K562 (cell line): ENCODE data around the gene SNRNP70. TPM values are rescaled to one million over a fixed set of nuclear protein-coding genes. Genes with fewer than 3 reads are reported as not detected.

Experiments used
- ATF7 ChIP-seq: fragments of 450-650 bp; IDR thresholded peaks from 2 replicates; pipeline ENCODE4 v1.7.1; 2014; ENCODE audit warnings: mild to moderate bottlenecking, moderate library complexity
- CHCHD3 ChIP-seq: fragments of 250-450 bp; sonication (Bioruptor Pico); IDR thresholded peaks from 2 replicates; pipeline ENCODE4 v2.1.2; 2022; ENCODE audit warnings: mild to moderate bottlenecking
- ELF4 ChIP-seq: fragments of 450-650 bp; formaldehyde crosslinking; IDR thresholded peaks from 2 replicates; pipeline ENCODE4 v1.4.0; 2022; ENCODE audit warnings: missing genetic modification characterization
- ELK3 ChIP-seq: fragments of 450-650 bp; formaldehyde crosslinking; IDR thresholded peaks from 2 replicates; pipeline ENCODE4 v1.4.0; 2020; ENCODE audit warnings: mild to moderate bottlenecking
- PCBP1 ChIP-seq: fragments of 200-400 bp; formaldehyde crosslinking; IDR thresholded peaks from 2 replicates; pipeline ENCODE4 v1.6.1; 2018; ENCODE audit warnings: mild to moderate bottlenecking, low read depth, low read length; ENCODE audit not compliant: poor library complexity, severe bottlenecking
- PTBP1 ChIP-seq: fragments of 200-400 bp; formaldehyde crosslinking; IDR thresholded peaks from 2 replicates; pipeline ENCODE4 v1.6.1; 2017; ENCODE audit warnings: low read depth, low read length
- RNF219 ChIP-seq: fragments of 250-450 bp; sonication (Bioruptor Pico); IDR thresholded peaks from 2 replicates; pipeline ENCODE4 v1.5.0; 2022; ENCODE audit warnings: mild to moderate bottlenecking
- SIN3A ChIP-seq, 2 experiments: fragments of 150-350 bp in 1 of 2; IDR thresholded peaks; 2 replicates each; pipeline ENCODE4 v1.6.1; 2011 to 2016; ENCODE audit warnings: borderline replicate concordance in 2 of 2, low read depth in 2 of 2, low read length in 2 of 2, mild to moderate bottlenecking in 2 of 2, moderate library complexity in 2 of 2; ENCODE audit not compliant: control insufficient read depth in 1 of 2
- SOX6 ChIP-seq: fragments of 450-650 bp; IDR thresholded peaks from 2 replicates; pipeline ENCODE4 v1.6.1; 2014; ENCODE audit warnings: mild to moderate bottlenecking
- SREBF1 ChIP-seq: fragments of 150-350 bp; IDR thresholded peaks from 2 replicates; pipeline ENCODE4 v1.6.1; 2014; ENCODE audit warnings: antibody characterized with exemption, low read depth, low read length, borderline replicate concordance
- TFAP4 ChIP-seq: sonication (generic); formaldehyde crosslinking; IDR thresholded peaks from 2 replicates; pipeline ENCODE4 v1.8.0; 2022; ENCODE audit warnings: missing genetic modification reagents, mild to moderate bottlenecking, moderate library complexity, borderline replicate concordance
- ZNF197 ChIP-seq: fragments of 200-800 bp; sonication (Bioruptor generic); IDR thresholded peaks from 2 replicates; pipeline ENCODE4 v1.6.1; 2016; ENCODE audit warnings: low read depth, missing genetic modification characterization, missing compliant biosample characterization
- ZNF584 ChIP-seq: fragments of 200-800 bp; sonication (Bioruptor generic); IDR thresholded peaks from 2 replicates; pipeline ENCODE4 v1.6.1; 2016; ENCODE audit warnings: low read depth, mild to moderate bottlenecking, missing genetic modification characterization, missing compliant biosample characterization
- polyA plus RNA-seq, 8 experiments: library from polyadenylated mRNA; depleted of rRNA in 4 of 8; stranded (reverse) in 5 of 8; unstranded in 3 of 8; fragments of >200 nt; fragmentation: Nextera tagmentation in 2 of 8; fragmentation: Illumina TruSeq in 1 of 8; extraction: Ambion mirVana in 2 of 8; extraction: Trizol in 1 of 8; gene quantifications; 2 replicates each; pipeline versions ENCODE4 v1.2.1 to v1.2.3, GENCODE V29; 2011 to 2014; ENCODE audit warnings: inconsistent platforms in 1 of 8, missing spikeins in 1 of 8
- total RNA-seq, 7 experiments: library from RNA; depleted of rRNA in 6 of 7; stranded (reverse); fragments of >200 nt in 6 of 7; fragmentation: Illumina TruSeq in 2 of 7; extraction: Trizol in 2 of 7; gene quantifications; 2 replicates each; pipeline versions ENCODE4 v1.2.1 to v1.2.3, GENCODE V29; 2011 to 2021; ENCODE audit warnings: low replicate concordance in 1 of 7
- TF ChIP-seq, protein P1 (sequence below): fragments of 150-350 bp; conservative IDR thresholded peaks from 2 replicates; pipeline ENCODE4 v1.6.1; 2014; ENCODE audit warnings: low read length
- TF ChIP-seq, protein P2 (sequence below): fragments of 250-450 bp; sonication (Bioruptor Pico); IDR thresholded peaks from 2 replicates; pipeline ENCODE4 v1.5.0; 2021
- TF ChIP-seq, protein P3 (sequence below): fragments of 450-650 bp; IDR thresholded peaks from 2 replicates; pipeline ENCODE4 v1.6.1; 2016; ENCODE audit warnings: antibody characterized with exemption
- TF ChIP-seq, protein P4 (sequence below): sonication (generic); formaldehyde crosslinking; IDR thresholded peaks from 2 replicates; pipeline ENCODE4 v1.9.0; 2022; ENCODE audit warnings: mild to moderate bottlenecking, missing genetic modification reagents

The SNRNP70 gene
- total and polyA plus RNA-seq, 9 of the 15 experiments (the other 6 are each of a cell fraction or from before 2014, with no cell fraction given): 2.8 to 496 (median 136) TPM

DNA sequence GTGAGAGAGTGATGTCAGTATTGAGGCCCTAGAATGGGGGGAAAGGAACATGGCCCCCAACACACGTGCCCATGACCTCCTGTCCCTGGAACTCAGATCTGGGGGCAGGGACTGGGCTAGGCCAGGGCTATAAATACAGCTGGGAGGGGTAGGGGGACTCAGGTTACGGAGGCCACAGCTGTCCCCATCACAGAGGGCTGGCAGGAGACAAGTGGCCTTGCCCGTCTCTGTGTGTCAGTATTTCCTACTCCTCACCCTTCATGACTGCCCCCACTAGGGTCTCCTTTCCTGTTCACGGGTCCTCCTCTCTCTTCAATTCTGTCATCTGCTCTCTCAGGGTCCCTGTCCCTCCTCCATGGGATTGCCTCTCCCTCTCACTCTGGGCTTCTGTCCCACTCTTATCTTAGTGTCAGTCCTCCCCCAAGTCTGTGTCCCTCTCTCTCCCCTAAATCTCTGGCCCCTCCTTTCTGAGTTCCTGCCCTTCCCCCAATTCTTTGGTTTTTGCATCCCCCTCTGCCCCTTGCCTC is 70.6 kb downstream of the SNRNP70 start (continued):
- TF ChIP-seq SREBF1 (no peak), CHCHD3 (CRISPR knock-in tag) (no peak), PCBP1 (no peak), ELF4 (CRISPR knock-in tag) (peak; percentile 67; the same call in 1 of the 2 replicates), SIN3A (IDR thresholded peaks at IDR 0.05; ENCODE audit: borderline replicate concordance in 2 of 2, control insufficient read depth in 1 of 2, low read depth in 2 of 2, low read length in 2 of 2) (0 out of 4 replicates have a peak, but pooled peaks of 1 of the 2 experiments have one; percentile 10), ELK3 (CRISPR knock-in tag) (no peak), TFAP4 (CRISPR knock-in tag) (peak; percentile 92; the same call in 1 of the 2 replicates), ZNF197 (CRISPR knock-in tag) (no peak), RNF219 (no peak), SOX6 (no peak), ATF7 (peak; percentile 77; the same call in 1 of the 2 replicates), PTBP1 (no peak), ZNF584 (CRISPR knock-in tag) (0 out of 2 replicates have a peak, but pooled peaks have one; percentile 29)
- TF ChIP-seq, protein P1, sequence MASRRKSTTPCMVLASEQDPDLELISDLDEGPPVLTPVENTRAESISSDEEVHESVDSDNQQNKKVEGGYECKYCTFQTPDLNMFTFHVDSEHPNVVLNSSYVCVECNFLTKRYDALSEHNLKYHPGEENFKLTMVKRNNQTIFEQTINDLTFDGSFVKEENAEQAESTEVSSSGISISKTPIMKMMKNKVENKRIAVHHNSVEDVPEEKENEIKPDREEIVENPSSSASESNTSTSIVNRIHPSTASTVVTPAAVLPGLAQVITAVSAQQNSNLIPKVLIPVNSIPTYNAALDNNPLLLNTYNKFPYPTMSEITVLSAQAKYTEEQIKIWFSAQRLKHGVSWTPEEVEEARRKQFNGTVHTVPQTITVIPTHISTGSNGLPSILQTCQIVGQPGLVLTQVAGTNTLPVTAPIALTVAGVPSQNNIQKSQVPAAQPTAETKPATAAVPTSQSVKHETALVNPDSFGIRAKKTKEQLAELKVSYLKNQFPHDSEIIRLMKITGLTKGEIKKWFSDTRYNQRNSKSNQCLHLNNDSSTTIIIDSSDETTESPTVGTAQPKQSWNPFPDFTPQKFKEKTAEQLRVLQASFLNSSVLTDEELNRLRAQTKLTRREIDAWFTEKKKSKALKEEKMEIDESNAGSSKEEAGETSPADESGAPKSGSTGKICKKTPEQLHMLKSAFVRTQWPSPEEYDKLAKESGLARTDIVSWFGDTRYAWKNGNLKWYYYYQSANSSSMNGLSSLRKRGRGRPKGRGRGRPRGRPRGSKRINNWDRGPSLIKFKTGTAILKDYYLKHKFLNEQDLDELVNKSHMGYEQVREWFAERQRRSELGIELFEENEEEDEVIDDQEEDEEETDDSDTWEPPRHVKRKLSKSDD: no peak
- TF ChIP-seq, protein P2, sequence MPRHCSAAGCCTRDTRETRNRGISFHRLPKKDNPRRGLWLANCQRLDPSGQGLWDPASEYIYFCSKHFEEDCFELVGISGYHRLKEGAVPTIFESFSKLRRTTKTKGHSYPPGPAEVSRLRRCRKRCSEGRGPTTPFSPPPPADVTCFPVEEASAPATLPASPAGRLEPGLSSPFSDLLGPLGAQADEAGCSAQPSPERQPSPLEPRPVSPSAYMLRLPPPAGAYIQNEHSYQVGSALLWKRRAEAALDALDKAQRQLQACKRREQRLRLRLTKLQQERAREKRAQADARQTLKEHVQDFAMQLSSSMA (CRISPR knock-in tag): no peak
- TF ChIP-seq, protein P3, sequence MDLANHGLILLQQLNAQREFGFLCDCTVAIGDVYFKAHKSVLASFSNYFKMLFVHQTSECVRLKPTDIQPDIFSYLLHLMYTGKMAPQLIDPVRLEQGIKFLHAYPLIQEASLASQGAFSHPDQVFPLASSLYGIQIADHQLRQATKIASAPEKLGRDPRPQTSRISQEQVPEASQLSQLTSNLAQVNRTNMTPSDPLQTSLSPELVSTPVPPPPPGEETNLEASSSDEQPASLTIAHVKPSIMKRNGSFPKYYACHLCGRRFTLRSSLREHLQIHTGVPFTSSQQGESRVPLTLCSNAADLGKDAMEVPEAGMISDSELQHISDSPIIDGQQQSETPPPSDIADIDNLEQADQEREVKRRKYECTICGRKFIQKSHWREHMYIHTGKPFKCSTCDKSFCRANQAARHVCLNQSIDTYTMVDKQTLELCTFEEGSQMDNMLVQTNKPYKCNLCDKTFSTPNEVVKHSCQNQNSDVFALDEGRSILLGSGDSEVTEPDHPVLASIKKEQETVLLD: peak; percentile 74; the same call in 1 of the 2 replicates
- TF ChIP-seq, protein P4, sequence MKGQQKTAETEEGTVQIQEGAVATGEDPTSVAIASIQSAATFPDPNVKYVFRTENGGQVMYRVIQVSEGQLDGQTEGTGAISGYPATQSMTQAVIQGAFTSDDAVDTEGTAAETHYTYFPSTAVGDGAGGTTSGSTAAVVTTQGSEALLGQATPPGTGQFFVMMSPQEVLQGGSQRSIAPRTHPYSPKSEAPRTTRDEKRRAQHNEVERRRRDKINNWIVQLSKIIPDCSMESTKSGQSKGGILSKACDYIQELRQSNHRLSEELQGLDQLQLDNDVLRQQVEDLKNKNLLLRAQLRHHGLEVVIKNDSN (CRISPR knock-in tag): peak; percentile 63
